ENCODE results near the gene BTN1A1. TPM values are rescaled to one million over a fixed set of nuclear protein-coding genes. Genes with fewer than 3 reads are reported as not detected.

Gene BTN1A1
- total RNA-seq, 1 donor from 2014 or later: not detected

GRCh38 chr6:26465776-26466175, 34.3 kb upstream of the BTN1A1 start:
- peaks cover 28% of the 10 kb centered on the region for H3K36me3 ChIP-seq (ENCODE audit: control insufficient read depth, insufficient read depth, low read length)
- no peak overlapping the region for H3K4me3 ChIP-seq (ENCODE audit: low read depth, low read length)
- no peaks in the 10 kb centered on the region for H3K27me3 ChIP-seq (ENCODE audit: control insufficient read depth, insufficient read depth, low read length)
- no peak for TF ChIP-seq CTCF (IDR thresholded peaks at IDR 0.05; ENCODE audit: insufficient read depth, low read length, severe bottlenecking)
- no peak for FAIRE-seq
- no peak for DNase-seq (ENCODE audit: low read depth)

- TF ChIP-seq CTCF (IDR thresholded peaks at IDR 0.05; ENCODE audit: insufficient read depth, low read length, severe bottlenecking): no peak
- DNase-seq (ENCODE audit: low read depth): no peak
- H3K36me3 ChIP-seq (ENCODE audit: control insufficient read depth, insufficient read depth, low read length): peaks cover 22% of the 10 kb centered on the region
- FAIRE-seq: no peak
- no peaks in the 10 kb centered on the region for H3K27me3 ChIP-seq (ENCODE audit: control insufficient read depth, insufficient read depth, low read length)
- H3K4me3 ChIP-seq (ENCODE audit: low read depth, low read length): no peak overlapping the region
These were observed 31.3 kb upstream of the BTN1A1 start for GRCh38 chr6:26468829-26469228.

- FAIRE-seq (no peak), DNase-seq (ENCODE audit: low read depth) (no peak)
- Histone ChIP-seq H3K4me3 (ENCODE audit: low read depth, low read length) (no peak overlapping the region), H3K36me3 (ENCODE audit: control insufficient read depth, insufficient read depth, low read length) (peaks cover 13% of the 10 kb centered on the region), H3K27me3 (ENCODE audit: control insufficient read depth, insufficient read depth, low read length) (no peaks in the 10 kb centered on the region)
- no peak for TF ChIP-seq CTCF (IDR thresholded peaks at IDR 0.05; ENCODE audit: insufficient read depth, low read length, severe bottlenecking)
These were observed 29.5 kb upstream of the BTN1A1 start for GRCh38 chr6:26470643-26471042.

- no peak for DNase-seq (ENCODE audit: low read depth)
- H3K4me3 ChIP-seq (ENCODE audit: low read depth, low read length): no peak overlapping the region
- no peak for TF ChIP-seq CTCF (IDR thresholded peaks at IDR 0.05; ENCODE audit: insufficient read depth, low read length, severe bottlenecking)
- FAIRE-seq: no peak
- H3K27me3 ChIP-seq (ENCODE audit: control insufficient read depth, insufficient read depth, low read length): no peaks in the 10 kb centered on the region
- H3K36me3 ChIP-seq (ENCODE audit: control insufficient read depth, insufficient read depth, low read length): peaks cover 8% of the 10 kb centered on the region
These were observed 28.1 kb upstream of the BTN1A1 start for GRCh38 chr6:26471970-26472369.

- FAIRE-seq (no peak), DNase-seq (ENCODE audit: low read depth) (no peak)
- peaks cover 6% of the 10 kb centered on the region for H3K36me3 ChIP-seq (ENCODE audit: control insufficient read depth, insufficient read depth, low read length)
- H3K4me3 ChIP-seq (ENCODE audit: low read depth, low read length): no peak overlapping the region
- TF ChIP-seq CTCF (IDR thresholded peaks at IDR 0.05; ENCODE audit: insufficient read depth, low read length, severe bottlenecking): no peak
- H3K27me3 ChIP-seq (ENCODE audit: control insufficient read depth, insufficient read depth, low read length): no peaks in the 10 kb centered on the region
These were observed 27.4 kb upstream of the BTN1A1 start for GRCh38 chr6:26472549-26473290.

- DNase-seq (ENCODE audit: low read depth) (no peak), FAIRE-seq (no peak)
- Histone ChIP-seq H3K4me3 (ENCODE audit: low read depth, low read length) (no peak overlapping the region), H3K27me3 (ENCODE audit: control insufficient read depth, insufficient read depth, low read length) (no peaks in the 10 kb centered on the region), H3K36me3 (ENCODE audit: control insufficient read depth, insufficient read depth, low read length) (peaks cover 2% of the 10 kb centered on the region)
- no peak for TF ChIP-seq CTCF (IDR thresholded peaks at IDR 0.05; ENCODE audit: insufficient read depth, low read length, severe bottlenecking)
These were observed 26.7 kb upstream of the BTN1A1 start for GRCh38 chr6:26473429-26473757.
